CD8-positive, alpha-beta memory T cell (primary cell): ENCODE measurements around the gene RIN3. TPM values are rescaled to one million over a fixed set of nuclear protein-coding genes. Genes with fewer than 3 reads are reported as not detected.

Experiments
- CTCF ChIA-PET: fragments of 350-600 bp; sonication (Branson Sonifier 250); formaldehyde crosslinking; loops from one replicate; lab custom pipeline; 2021; ENCODE audit warnings: antibody characterized with exemption; lab: Charles Lee
- POLR2A ChIA-PET: fragments of 350-600 bp; sonication (Branson Sonifier 250); formaldehyde crosslinking; loops from one replicate; lab custom pipeline; 2021; ENCODE audit warnings: antibody characterized with exemption; lab: Charles Lee
- DNase-seq, 5 donors: peaks; one replicate each; pipeline versions ENCODE4 v3.0.0 to v3.0.0-alpha.2; 2020 to 2022; ENCODE audit warnings: mixed read lengths in 1 of 5
- H3K27ac ChIP-seq: one replicate; pipeline ENCODE4 v1.7.0; 2013; ENCODE audit warnings: low read depth, mild to moderate bottlenecking, low read length, moderate library complexity
- H3K27me3 ChIP-seq: 2 replicates; pipeline ENCODE4 v1.7.0; 2013; ENCODE audit warnings: low read length, mild to moderate bottlenecking; ENCODE audit not compliant: insufficient read depth, poor library complexity, severe bottlenecking
- H3K36me3 ChIP-seq: 2 replicates; pipeline ENCODE4 v1.7.0; 2013; ENCODE audit warnings: mild to moderate bottlenecking, low read length, moderate library complexity; ENCODE audit not compliant: insufficient read depth
- H3K4me1 ChIP-seq: 2 replicates; pipeline ENCODE4 v1.7.0; 2013; ENCODE audit warnings: mild to moderate bottlenecking, low read length, moderate library complexity; ENCODE audit not compliant: insufficient read depth
- H3K4me3 ChIP-seq: 2 replicates; pipeline ENCODE4 v1.7.0; 2013; ENCODE audit warnings: mild to moderate bottlenecking, low read length
- H3K9me3 ChIP-seq: 2 replicates; pipeline ENCODE4 v1.7.0; 2013; ENCODE audit warnings: mild to moderate bottlenecking, low read length
- H3K27ac Mint-ChIP-seq, 8 donors: one replicate each; pipeline ENCODE4 v1.8.0; 2020 to 2021; ENCODE audit warnings: mixed read lengths in 8 of 8, mild to moderate bottlenecking in 6 of 8, inconsistent platforms in 3 of 8, moderate library complexity in 3 of 8
- H3K27me3 Mint-ChIP-seq, 2 donors: one replicate each; pipeline ENCODE4 v1.8.0; 2020 to 2021; ENCODE audit warnings: mixed read lengths in 2 of 2, mild to moderate bottlenecking in 1 of 2, moderate library complexity in 1 of 2
- H3K36me3 Mint-ChIP-seq, 3 donors: one replicate each; pipeline ENCODE4 v1.8.0; 2020 to 2021; ENCODE audit warnings: mixed read lengths in 3 of 3, inconsistent platforms in 1 of 3, mild to moderate bottlenecking in 1 of 3
- H3K4me1 Mint-ChIP-seq, 3 donors: one replicate each; pipeline ENCODE4 v1.8.0; 2020 to 2021; ENCODE audit warnings: mixed read lengths in 3 of 3, inconsistent platforms in 1 of 3, mild to moderate bottlenecking in 1 of 3
- H3K4me3 Mint-ChIP-seq, 7 donors: one replicate each; pipeline ENCODE4 v1.8.0; 2020 to 2021; ENCODE audit warnings: mixed read lengths in 7 of 7, mild to moderate bottlenecking in 6 of 7, moderate library complexity in 4 of 7, inconsistent platforms in 2 of 7
- H3K9me3 Mint-ChIP-seq, 5 donors: one replicate each; pipeline ENCODE4 v1.8.0; 2020 to 2022; ENCODE audit warnings: mixed read lengths in 5 of 5, mild to moderate bottlenecking in 3 of 5, moderate library complexity in 2 of 5, inconsistent platforms in 1 of 5
- polyA plus RNA-seq: library from polyadenylated mRNA; unstranded; fragments of 300-500 nt; fragmentation: Illumina TruSeq; gene quantifications from one replicate; pipeline ENCODE4 v1.2.3, GENCODE V29; 2021
- total RNA-seq, 2 experiments: library from RNA; stranded (reverse); gene quantifications; one replicate each; pipeline ENCODE4 v1.2.3, GENCODE V29; 2021

Gene RIN3
- total and polyA plus RNA-seq, 3 experiments from 2014 or later = 31.9 to 47.4 (median 46.0) TPM

DNA sequence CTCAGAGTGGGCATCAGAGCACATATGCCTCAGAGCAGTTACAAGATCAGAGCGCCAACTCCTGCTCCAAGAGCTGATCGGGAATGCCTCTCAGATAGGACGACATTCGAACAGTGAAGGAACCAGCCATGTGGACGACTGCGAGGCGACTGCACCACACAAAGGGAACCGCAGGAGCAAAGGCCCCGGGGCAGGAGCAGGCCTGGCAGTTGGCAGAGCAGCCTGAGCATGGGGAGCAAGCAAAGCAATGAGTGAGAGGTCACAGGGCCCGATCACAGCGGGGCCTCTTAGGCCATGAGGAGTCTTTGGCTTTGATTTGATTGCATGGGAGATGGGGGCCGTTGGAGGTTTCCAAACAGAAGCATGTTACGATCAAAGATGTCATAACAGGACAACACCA, 144.6 kb downstream of the RIN3 start:
- POLR2A ChIA-PET = no interaction called here
- DNase-seq = peak in 1 of 5 donors; percentile 39
- CTCF ChIA-PET = no interaction called here
- Histone ChIP-seq H3K4me3 (no peak overlapping the region), H3K9me3 (no peaks in the 10 kb centered on the region), H3K27me3 (no peaks in the 10 kb centered on the region), H3K27ac (no peak overlapping the region), H3K4me1 (peaks cover 76% of the 10 kb centered on the region), H3K36me3 (peaks cover 37% of the 10 kb centered on the region)
- Mint-ChIP-seq H3K4me3 (peak overlapping the region in 5 of 7 donors; percentile 5 to 45 (median 40)), H3K9me3 (no peaks in the 10 kb centered on the region), H3K27ac (peak overlapping the region; percentile 41 to 95 (median 81)), H3K4me1 (peaks cover 78 to 93% (median 79%) of the 10 kb centered on the region in 3 donors), H3K27me3 (no peaks in the 10 kb centered on the region), H3K36me3 (peaks cover 13 to 87% (median 43%) of the 10 kb centered on the region in 3 donors)

DNA sequence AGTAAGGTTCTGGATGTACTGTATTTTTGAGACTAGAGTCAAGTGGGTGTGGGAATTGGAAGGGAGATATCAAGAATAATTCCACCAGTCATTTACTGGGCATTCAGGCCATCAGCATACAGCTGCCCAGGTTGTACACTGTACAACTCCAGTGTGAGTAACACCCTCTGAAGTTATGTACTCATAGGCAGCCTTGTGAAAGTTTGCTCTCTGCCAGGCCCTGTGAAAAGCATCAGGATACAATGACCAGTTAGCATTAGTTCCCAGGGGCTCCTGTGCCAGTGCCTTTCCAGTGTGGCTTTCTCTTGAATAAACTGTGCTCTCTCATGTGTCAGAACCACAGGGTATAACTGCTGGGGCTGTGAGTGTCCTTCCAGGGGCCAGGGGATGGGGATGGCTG, 145.1 kb downstream of the RIN3 start:
- H3K36me3 ChIP-seq = peaks cover 40% of the 10 kb centered on the region
- peaks cover 81% of the 10 kb centered on the region for H3K4me1 ChIP-seq
- CTCF ChIA-PET = interaction anchor here (1.4 kb wide), 1 partner anchor 8 kb away, joined by 4 read pairs; no protein-coding TSS in a partner anchor
- POLR2A ChIA-PET = no interaction called here
- Mint-ChIP-seq H3K27ac (peak overlapping the region; percentile 65 to 97 (median 83)), H3K4me3 (peak overlapping the region in 2 of 7 donors; percentile 25 to 45), H3K4me1 (peaks cover 74 to 90% (median 75%) of the 10 kb centered on the region in 3 donors), H3K27me3 (no peaks in the 10 kb centered on the region), H3K9me3 (no peaks in the 10 kb centered on the region), H3K36me3 (peaks cover 8 to 87% (median 44%) of the 10 kb centered on the region in 3 donors)
- no peak for DNase-seq
- H3K27me3 ChIP-seq = no peaks in the 10 kb centered on the region
- H3K27ac ChIP-seq = no peak overlapping the region
- no peak overlapping the region for H3K4me3 ChIP-seq
- H3K9me3 ChIP-seq = no peaks in the 10 kb centered on the region

DNA sequence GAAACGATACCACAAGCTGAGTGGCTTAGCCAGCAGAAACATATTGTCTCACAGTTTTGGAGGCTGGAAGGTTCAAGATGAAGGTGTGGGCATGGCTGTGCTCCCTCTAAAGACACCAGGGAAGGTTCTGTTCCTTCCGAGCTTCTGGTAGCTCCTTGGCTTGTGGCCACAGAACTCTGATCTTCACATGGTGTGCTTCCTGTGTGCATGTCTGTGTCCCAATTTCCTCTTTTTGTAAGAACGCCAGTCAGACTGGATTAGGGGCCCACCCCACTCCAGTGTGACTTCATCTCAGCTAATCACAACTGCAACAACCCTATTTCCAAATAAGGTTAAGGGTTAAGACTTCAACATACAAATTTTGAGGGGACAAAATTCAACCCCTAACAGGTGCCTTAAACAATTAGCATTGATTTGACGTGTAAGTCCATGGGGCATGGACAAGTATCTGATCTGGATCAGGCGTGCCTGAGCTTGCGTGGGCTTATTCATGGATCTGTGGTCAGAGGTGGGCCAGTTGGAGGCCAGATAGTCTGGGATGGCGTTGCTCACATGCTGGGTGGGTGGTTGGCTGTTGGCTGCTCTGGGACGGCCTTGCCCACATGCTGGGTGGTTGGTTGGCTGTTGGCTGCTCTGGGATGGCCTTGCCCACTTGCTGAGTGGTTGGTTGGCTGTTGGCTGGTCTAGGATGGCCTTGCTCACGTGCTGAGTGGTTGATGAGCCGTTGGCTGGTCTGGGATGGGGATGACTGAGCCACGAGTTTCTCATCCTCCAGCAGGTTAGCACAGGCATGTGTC, 146.4 kb downstream of the RIN3 start:
- no peak overlapping the region for H3K4me3 ChIP-seq
- POLR2A ChIA-PET = no interaction called here
- H3K27me3 Mint-ChIP-seq = no peaks in the 10 kb centered on the region
- peaks cover 90% of the 10 kb centered on the region for H3K4me1 ChIP-seq
- H3K9me3 ChIP-seq = no peaks in the 10 kb centered on the region
- no peaks in the 10 kb centered on the region for H3K27me3 ChIP-seq
- no peaks in the 10 kb centered on the region for H3K9me3 Mint-ChIP-seq
- CTCF ChIA-PET = interaction anchor here (1.4 kb wide), 1 partner anchor 9 kb away, joined by 4 read pairs; no protein-coding TSS in a partner anchor
- H3K4me1 Mint-ChIP-seq = peaks cover 74 to 89% (median 77%) of the 10 kb centered on the region in 3 donors
- peaks cover 8 to 93% (median 47%) of the 10 kb centered on the region in 3 donors for H3K36me3 Mint-ChIP-seq
- H3K4me3 Mint-ChIP-seq = peak overlapping the region in 2 of 7 donors; percentile 3 to 35
- H3K36me3 ChIP-seq = peaks cover 45% of the 10 kb centered on the region
- peak overlapping the region; percentile 14 for H3K27ac ChIP-seq
- DNase-seq = peak in 1 of 5 donors; percentile 10
- peak overlapping the region; percentile 37 to 97 (median 78) for H3K27ac Mint-ChIP-seq

DNA sequence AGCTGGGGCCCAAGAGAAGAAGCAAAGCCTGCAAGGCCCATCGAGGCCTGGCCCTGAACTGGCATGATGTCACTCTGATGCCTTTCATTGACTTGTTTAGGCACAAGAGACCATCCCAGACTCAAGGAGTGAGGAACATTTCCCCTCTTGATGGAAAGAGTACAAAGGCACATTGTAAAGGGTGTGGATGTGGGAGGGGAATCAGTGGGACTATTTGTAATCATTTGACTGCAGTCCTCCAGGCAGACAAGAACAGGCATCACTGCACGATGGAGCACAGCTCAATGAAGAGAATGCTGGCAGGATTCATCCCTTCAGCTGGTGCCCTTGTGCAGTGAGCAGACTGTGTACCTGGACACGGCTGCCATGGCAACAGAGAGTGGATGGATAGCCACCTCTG, 147.0 kb downstream of the RIN3 start:
- H3K4me3 ChIP-seq = no peak overlapping the region
- peaks cover 90% of the 10 kb centered on the region for H3K4me1 ChIP-seq
- H3K36me3 ChIP-seq = peaks cover 48% of the 10 kb centered on the region
- Mint-ChIP-seq H3K4me3 (peak overlapping the region in 1 of 7 donors; percentile 35), H3K9me3 (no peaks in the 10 kb centered on the region), H3K27me3 (no peaks in the 10 kb centered on the region), H3K36me3 (peaks cover 4 to 92% (median 43%) of the 10 kb centered on the region in 3 donors), H3K27ac (peak overlapping the region in 7 of 8 donors; percentile 54 to 86 (median 75)), H3K4me1 (peaks cover 71 to 86% (median 75%) of the 10 kb centered on the region in 3 donors)
- peak in 1 of 5 donors; percentile 25 for DNase-seq
- POLR2A ChIA-PET = no interaction called here
- H3K9me3 ChIP-seq = no peaks in the 10 kb centered on the region
- CTCF ChIA-PET = no interaction called here
- no peak overlapping the region for H3K27ac ChIP-seq
- H3K27me3 ChIP-seq = no peaks in the 10 kb centered on the region

GRCh38 chr14:92663049-92663448, 149.5 kb downstream of the RIN3 start:
- H3K4me3 ChIP-seq = no peak overlapping the region
- no peak overlapping the region for H3K4me3 Mint-ChIP-seq
- H3K27me3 Mint-ChIP-seq = no peaks in the 10 kb centered on the region
- peaks cover 72% of the 10 kb centered on the region for H3K4me1 ChIP-seq
- H3K36me3 Mint-ChIP-seq = peaks cover 2 to 94% (median 36%) of the 10 kb centered on the region in 3 donors
- no peak for DNase-seq
- no peaks in the 10 kb centered on the region for H3K9me3 ChIP-seq
- no peaks in the 10 kb centered on the region for H3K9me3 Mint-ChIP-seq
- no peak overlapping the region for H3K27ac ChIP-seq
- H3K36me3 ChIP-seq = peaks cover 51% of the 10 kb centered on the region
- ChIA-PET CTCF (interaction anchor here (1.3 kb wide), 1 partner anchor 11 kb away, joined by 3 read pairs; no protein-coding TSS in a partner anchor), POLR2A (no interaction called here)
- no peaks in the 10 kb centered on the region for H3K27me3 ChIP-seq
- peak overlapping the region in 5 of 8 donors; percentile 24 to 82 (median 53) for H3K27ac Mint-ChIP-seq
- H3K4me1 Mint-ChIP-seq = peaks cover 56 to 83% (median 66%) of the 10 kb centered on the region in 3 donors

- Mint-ChIP-seq H3K9me3 (no peaks in the 10 kb centered on the region), H3K27ac (peak overlapping the region in 6 of 8 donors; percentile 48 to 83 (median 68)), H3K4me3 (no peak overlapping the region), H3K36me3 (peaks cover 0 to 93% (median 32%) of the 10 kb centered on the region in 3 donors), H3K27me3 (no peaks in the 10 kb centered on the region), H3K4me1 (peaks cover 55 to 83% (median 61%) of the 10 kb centered on the region in 3 donors)
- Histone ChIP-seq H3K27me3 (no peaks in the 10 kb centered on the region), H3K4me1 (peaks cover 53% of the 10 kb centered on the region), H3K4me3 (no peak overlapping the region), H3K36me3 (peaks cover 40% of the 10 kb centered on the region), H3K9me3 (no peaks in the 10 kb centered on the region), H3K27ac (peak overlapping the region; percentile 19)
- ChIA-PET POLR2A (no interaction called here), CTCF (interaction anchor here (0.7 to 1.0 kb wide), 2 partner anchors 12 to 63 kb away, joined by 3 read pairs; no protein-coding TSS in a partner anchor)
- peak in 1 of 5 donors; percentile 25 for DNase-seq
These were observed 152.1 kb downstream of the RIN3 start for GRCh38 chr14:92665661-92666110.

DNA sequence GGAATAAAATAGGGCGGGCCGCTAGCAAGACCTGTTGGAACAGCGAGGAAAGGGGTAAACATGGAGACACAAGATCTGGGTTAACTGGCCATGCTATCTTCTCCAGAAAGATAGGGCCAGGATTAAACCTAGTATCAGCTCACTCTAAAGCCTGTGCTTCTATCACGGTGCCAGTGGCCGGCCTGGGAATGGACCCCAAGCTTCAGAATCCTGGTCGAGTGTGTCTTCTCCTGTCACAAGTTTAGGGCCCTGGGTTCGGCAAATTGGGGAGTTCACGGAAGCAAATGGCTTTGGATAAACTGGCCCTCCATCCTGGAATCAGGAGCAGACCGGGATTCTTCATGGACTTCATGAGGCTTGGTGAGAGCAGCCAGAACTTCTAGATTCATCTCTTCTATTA, 152.7 kb downstream of the RIN3 start:
- peaks cover 35% of the 10 kb centered on the region for H3K36me3 ChIP-seq
- ChIA-PET CTCF (interaction anchor here (1.0 kb wide), 2 partner anchors 12 to 53 kb away, joined by 3 read pairs; no protein-coding TSS in a partner anchor), POLR2A (no interaction called here)
- peaks cover 51% of the 10 kb centered on the region for H3K4me1 ChIP-seq
- DNase-seq = peak in 1 of 5 donors; percentile 31
- H3K9me3 Mint-ChIP-seq = no peaks in the 10 kb centered on the region
- H3K4me3 ChIP-seq = no peak overlapping the region
- peak overlapping the region in 6 of 8 donors; percentile 67 to 94 (median 76) for H3K27ac Mint-ChIP-seq
- H3K27me3 ChIP-seq = no peaks in the 10 kb centered on the region
- peaks cover 0 to 3% of the 10 kb centered on the region in 2 donors for H3K27me3 Mint-ChIP-seq
- peaks cover 53 to 83% (median 55%) of the 10 kb centered on the region in 3 donors for H3K4me1 Mint-ChIP-seq
- no peak overlapping the region for H3K27ac ChIP-seq
- H3K36me3 Mint-ChIP-seq = peaks cover 0 to 93% (median 28%) of the 10 kb centered on the region in 3 donors
- H3K9me3 ChIP-seq = no peaks in the 10 kb centered on the region
- no peak overlapping the region for H3K4me3 Mint-ChIP-seq
